OCI-LY3 (cell line): Measurements from ENCODE around the gene LHFPL2.

Source experiments
- H2AFZ ChIP-seq: fragments of 200-600, 300-600 bp; shearing (Covaris generic); 2 replicates; pipeline ENCODE4 v1.6.0; 2014; ENCODE audit warnings: antibody characterized with exemption, low read depth, low read length
- H3K27ac ChIP-seq: fragments of 200-600, 300-600 bp; sonication (generic); 2 replicates; pipeline ENCODE4 v1.5.1; 2014; ENCODE audit warnings: mild to moderate bottlenecking, low read length, moderate library complexity, mixed read lengths
- H3K27me3 ChIP-seq: fragments of 200-600, 300-600 bp; sonication (generic); 2 replicates; pipeline ENCODE4 v1.6.1; 2014; ENCODE audit warnings: low read depth, low read length, mixed read lengths
- H3K36me3 ChIP-seq: fragments of 200-600, 300-600 bp; sonication (generic); replicated peaks from 2 replicates; pipeline ENCODE3; 2014; ENCODE audit warnings: low read depth, low read length, mixed read lengths
- H3K4me1 ChIP-seq: fragments of 300-600, 200-600 bp; sonication (generic); 2 replicates; pipeline ENCODE4 v1.6.1; 2014; ENCODE audit warnings: low read length, mixed read lengths
- H3K4me2 ChIP-seq: fragments of 200-600, 300-600 bp; sonication (generic); 2 replicates; pipeline ENCODE4 v1.6.1; 2014; ENCODE audit warnings: low read length, mixed read lengths
- H3K4me3 ChIP-seq: fragments of 300-600, 200-600 bp; sonication (generic); 2 replicates; pipeline ENCODE4 v1.5.1; 2014; ENCODE audit warnings: antibody characterized with exemption, mild to moderate bottlenecking, low read length, moderate library complexity
- H3K79me2 ChIP-seq: fragments of 300-600, 200-600 bp; shearing (Covaris generic); 2 replicates; pipeline ENCODE4 v1.6.1; 2014; ENCODE audit warnings: mild to moderate bottlenecking, low read length, mixed read lengths
- H3K9ac ChIP-seq: fragments of 300-600, 200-600 bp; shearing (Covaris generic); 2 replicates; pipeline ENCODE4 v1.6.0; 2014; ENCODE audit warnings: mild to moderate bottlenecking, low read length, moderate library complexity
- H3K9me3 ChIP-seq: fragments of 200-600, 300-600 bp; shearing (Covaris generic); 2 replicates; pipeline ENCODE4 v1.6.1; 2014; ENCODE audit warnings: low read length, mixed read lengths; ENCODE audit not compliant: insufficient read depth
- H4K20me1 ChIP-seq: fragments of 200-600, 300-600 bp; sonication (generic); 2 replicates; pipeline ENCODE4 v1.6.1; 2016; ENCODE audit warnings: low read length, mixed read lengths; ENCODE audit not compliant: insufficient read depth
- CTCF ChIP-seq: fragments of 200-600, 300-600 bp; sonication (generic); IDR thresholded peaks from 2 replicates; pipeline ENCODE4 v1.5.1; 2014; ENCODE audit warnings: antibody characterized with exemption, low read length, low read depth
- EZH2phosphoT487 ChIP-seq: fragments of 200-600 bp; shearing (Covaris generic); IDR thresholded peaks from 2 replicates; pipeline ENCODE4 v1.6.1; 2018; ENCODE audit warnings: antibody characterized with exemption, mixed run types, low read depth

LHFPL2 gene

GRCh38 chr5:78515670-78516069, 132.9 kb downstream of the LHFPL2 start:
- H3K4me3 ChIP-seq = no peak overlapping the region
- no peak overlapping the region for H3K9ac ChIP-seq
- no peaks in the 10 kb centered on the region for H4K20me1 ChIP-seq
- TF ChIP-seq CTCF (no peak), EZH2phosphoT487 (no peak)
- no peaks in the 10 kb centered on the region for H3K9me3 ChIP-seq
- peaks cover under 1% of the 10 kb centered on the region; the same call in 1 of the 2 replicates for H3K4me1 ChIP-seq
- H3K27me3 ChIP-seq = no peaks in the 10 kb centered on the region
- H2AFZ ChIP-seq = no peak overlapping the region
- no peak overlapping the region for H3K27ac ChIP-seq
- H3K79me2 ChIP-seq = no peaks in the 10 kb centered on the region
- H3K4me2 ChIP-seq = no peak overlapping the region
- H3K36me3 ChIP-seq = no peaks in the 10 kb centered on the region

GRCh38 chr5:78514427-78515330, 133.9 kb downstream of the LHFPL2 start:
- H3K36me3 ChIP-seq = no peaks in the 10 kb centered on the region
- H3K4me3 ChIP-seq = no peak overlapping the region
- H2AFZ ChIP-seq = no peak overlapping the region
- no peaks in the 10 kb centered on the region for H4K20me1 ChIP-seq
- H3K9me3 ChIP-seq = no peaks in the 10 kb centered on the region
- H3K27me3 ChIP-seq = peaks cover 3% of the 10 kb centered on the region
- TF ChIP-seq EZH2phosphoT487 (no peak), CTCF (no peak)
- no peak overlapping the region for H3K27ac ChIP-seq
- H3K9ac ChIP-seq = no peak overlapping the region
- H3K4me2 ChIP-seq = no peak overlapping the region
- H3K79me2 ChIP-seq = no peaks in the 10 kb centered on the region
- peaks cover 5% of the 10 kb centered on the region; the same call in 1 of the 2 replicates for H3K4me1 ChIP-seq

GRCh38 chr5:78513441-78513840, 135.1 kb downstream of the LHFPL2 start:
- peaks cover 9% of the 10 kb centered on the region; the same call in 1 of the 2 replicates for H3K4me1 ChIP-seq
- H3K9me3 ChIP-seq = no peaks in the 10 kb centered on the region
- no peak overlapping the region for H2AFZ ChIP-seq
- H4K20me1 ChIP-seq = no peaks in the 10 kb centered on the region
- TF ChIP-seq CTCF (no peak), EZH2phosphoT487 (no peak)
- no peaks in the 10 kb centered on the region for H3K79me2 ChIP-seq
- H3K36me3 ChIP-seq = no peaks in the 10 kb centered on the region
- H3K4me3 ChIP-seq = no peak overlapping the region
- H3K27me3 ChIP-seq = peaks cover 11% of the 10 kb centered on the region
- no peak overlapping the region for H3K9ac ChIP-seq
- H3K27ac ChIP-seq = no peak overlapping the region
- H3K4me2 ChIP-seq = no peak overlapping the region

- Histone ChIP-seq H2AFZ (no peak overlapping the region), H4K20me1 (no peaks in the 10 kb centered on the region), H3K79me2 (no peaks in the 10 kb centered on the region), H3K27ac (no peak overlapping the region), H3K9me3 (no peaks in the 10 kb centered on the region), H3K36me3 (no peaks in the 10 kb centered on the region), H3K9ac (no peak overlapping the region), H3K4me2 (no peak overlapping the region), H3K4me1 (peaks cover 9% of the 10 kb centered on the region; the same call in 1 of the 2 replicates), H3K4me3 (no peak overlapping the region), H3K27me3 (peaks cover 11% of the 10 kb centered on the region)
- no peak for TF ChIP-seq CTCF
- no peak for TF ChIP-seq EZH2phosphoT487
These were observed 136.1 kb downstream of the LHFPL2 start for GRCh38 chr5:78512435-78512834.
